ENCODE measurements around the gene KRTAP19-8. TPM values are rescaled to one million over a fixed set of nuclear protein-coding genes. Genes with fewer than 3 reads are reported as not detected.

Gene KRTAP19-8
- total and polyA plus RNA-seq, 10 donors = not detected

DNA sequence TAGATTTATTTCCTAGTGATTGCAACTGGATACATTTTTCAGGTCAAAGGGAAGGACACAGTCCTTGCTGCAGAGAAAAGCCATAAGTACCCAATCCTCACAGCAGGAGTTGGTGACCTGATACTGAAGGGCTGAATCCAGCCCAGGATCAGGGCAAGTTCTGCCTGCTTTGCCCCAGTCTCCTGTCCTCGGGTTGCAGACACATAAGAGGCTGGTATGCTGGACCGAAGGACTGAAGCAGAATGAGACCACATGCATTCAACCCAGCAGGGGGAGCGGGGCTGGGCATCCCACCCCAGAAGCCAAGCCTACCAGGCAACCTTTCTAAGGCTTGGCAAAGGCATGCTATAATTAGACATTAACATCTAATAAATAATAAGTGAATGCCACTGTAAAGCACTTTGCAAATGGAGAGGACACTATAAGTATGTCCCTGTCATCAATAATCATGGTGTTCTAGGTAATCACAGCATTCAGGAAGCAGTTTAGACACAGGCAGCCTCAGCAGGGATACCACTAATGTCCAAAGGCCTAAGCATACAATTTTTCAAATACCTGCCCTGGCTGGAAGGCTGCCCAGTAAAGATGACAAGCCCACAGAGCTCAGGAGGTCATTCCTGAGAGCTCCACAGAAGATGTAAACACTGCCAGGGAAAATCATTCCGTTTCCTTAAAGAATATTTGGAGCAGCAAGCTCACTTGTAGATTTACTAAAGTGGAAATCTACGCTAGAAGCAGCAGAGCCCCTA is 47.6 kb downstream of the KRTAP19-8 start:
- WGBS, 5 donors = 61 to 80% (median 77%) methylated on average over 5 of the region's 5 CpGs
- Histone ChIP-seq H3K9me3 (no peaks in the 10 kb centered on the region), H3K27ac (no peak overlapping the region), H3K4me1 (no peaks in the 10 kb centered on the region), H3K27me3 (replicated peaks in 1 of 7) (no peaks in the 10 kb centered on the region), H3K4me3 (no peak overlapping the region), H3K36me3 (no peaks in the 10 kb centered on the region)
- TF ChIP-seq POLR2A (IDR thresholded peaks at IDR 0.05) (no peak), POLR2AphosphoS5 (IDR thresholded peaks at IDR 0.05) (no peak)
- TF ChIP-seq, protein P1, sequence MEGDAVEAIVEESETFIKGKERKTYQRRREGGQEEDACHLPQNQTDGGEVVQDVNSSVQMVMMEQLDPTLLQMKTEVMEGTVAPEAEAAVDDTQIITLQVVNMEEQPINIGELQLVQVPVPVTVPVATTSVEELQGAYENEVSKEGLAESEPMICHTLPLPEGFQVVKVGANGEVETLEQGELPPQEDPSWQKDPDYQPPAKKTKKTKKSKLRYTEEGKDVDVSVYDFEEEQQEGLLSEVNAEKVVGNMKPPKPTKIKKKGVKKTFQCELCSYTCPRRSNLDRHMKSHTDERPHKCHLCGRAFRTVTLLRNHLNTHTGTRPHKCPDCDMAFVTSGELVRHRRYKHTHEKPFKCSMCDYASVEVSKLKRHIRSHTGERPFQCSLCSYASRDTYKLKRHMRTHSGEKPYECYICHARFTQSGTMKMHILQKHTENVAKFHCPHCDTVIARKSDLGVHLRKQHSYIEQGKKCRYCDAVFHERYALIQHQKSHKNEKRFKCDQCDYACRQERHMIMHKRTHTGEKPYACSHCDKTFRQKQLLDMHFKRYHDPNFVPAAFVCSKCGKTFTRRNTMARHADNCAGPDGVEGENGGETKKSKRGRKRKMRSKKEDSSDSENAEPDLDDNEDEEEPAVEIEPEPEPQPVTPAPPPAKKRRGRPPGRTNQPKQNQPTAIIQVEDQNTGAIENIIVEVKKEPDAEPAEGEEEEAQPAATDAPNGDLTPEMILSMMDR (IDR thresholded peaks at IDR 0.05 in 8 of 11, conservative IDR thresholded peaks at IDR 0.05 in 3 of 11) = no peak
- no peak for DNase-seq
- intact Hi-C loops (cut with DNase I; ENCODE audit: low total_unique reads) = no loop called here

- intact Hi-C loops (cut with DNase I; ENCODE audit: low total_unique reads) = no loop called here
- H3K27me3 ChIP-seq (replicated peaks in 1 of 7) = no peaks in the 10 kb centered on the region
- no peaks in the 10 kb centered on the region for H3K36me3 ChIP-seq
- H3K4me3 ChIP-seq = no peak overlapping the region
- DNase-seq = no peak
- H3K9me3 ChIP-seq = no peaks in the 10 kb centered on the region
- WGBS, 5 donors = 73 to 95% (median 85%) methylated on average over 1 of the region's 1 CpG
- H3K4me1 ChIP-seq = no peaks in the 10 kb centered on the region
- no peak for TF ChIP-seq POLR2AphosphoS5 (IDR thresholded peaks at IDR 0.05)
- TF ChIP-seq, protein P1 (IDR thresholded peaks at IDR 0.05 in 8 of 11, conservative IDR thresholded peaks at IDR 0.05 in 3 of 11) = no peak
- no peak for TF ChIP-seq POLR2A (IDR thresholded peaks at IDR 0.05)
- H3K27ac ChIP-seq = no peak overlapping the region
Measured at GRCh38 chr21:30988706-30989105, 49.6 kb downstream of the KRTAP19-8 start.

Other genes with a start within 250 kb of the KRTAP19-8 start
- gene KRTAP8-1, start 225.2 kb downstream of the KRTAP19-8 start, total RNA-seq = not detected
- not detected for gene KRTAP8-1, start 225.2 kb downstream of the KRTAP19-8 start, polyA plus RNA-seq
- gene KRTAP7-1, start 208.7 kb downstream of the KRTAP19-8 start, total RNA-seq = not detected
- not detected for gene KRTAP7-1, start 208.7 kb downstream of the KRTAP19-8 start, polyA plus RNA-seq
- gene KRTAP11-1, start 156.9 kb downstream of the KRTAP19-8 start, total RNA-seq = not detected
- not detected for gene KRTAP11-1, start 156.9 kb downstream of the KRTAP19-8 start, polyA plus RNA-seq

All from spleen (tissue), 11 donors.